ENCODE data around the gene COTL1.

DNA sequence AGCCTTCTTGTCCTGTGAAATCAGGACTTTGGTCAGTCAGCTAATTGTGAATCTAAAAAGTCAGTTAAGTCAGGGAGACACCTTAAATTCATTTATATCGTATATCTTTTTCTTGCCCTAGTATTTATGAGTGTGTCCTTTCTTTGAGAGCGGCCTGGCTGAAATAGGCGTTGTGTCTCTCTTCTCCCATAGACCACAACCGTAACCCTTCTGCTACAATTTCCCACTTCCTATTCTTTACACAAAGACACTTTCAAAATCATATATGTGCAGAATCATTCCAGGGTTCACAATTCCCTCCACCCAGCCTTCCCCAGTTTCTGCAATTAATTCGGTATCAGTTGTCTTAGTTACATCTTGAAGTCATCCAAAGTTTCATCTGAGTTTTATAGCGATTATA is 14.0 kb upstream of the COTL1 start:
- TF ChIP-seq MEIS1 (CRISPR knock-in tag; IDR thresholded peaks at IDR 0.05; ENCODE audit: borderline replicate concordance), result no peak
- TF ChIP-seq, protein P1, sequence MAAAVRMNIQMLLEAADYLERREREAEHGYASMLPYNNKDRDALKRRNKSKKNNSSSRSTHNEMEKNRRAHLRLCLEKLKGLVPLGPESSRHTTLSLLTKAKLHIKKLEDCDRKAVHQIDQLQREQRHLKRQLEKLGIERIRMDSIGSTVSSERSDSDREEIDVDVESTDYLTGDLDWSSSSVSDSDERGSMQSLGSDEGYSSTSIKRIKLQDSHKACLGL (CRISPR knock-in tag; IDR thresholded peaks at IDR 0.05), result no peak
- TF ChIP-seq ZBTB4 (CRISPR knock-in tag; IDR thresholded peaks at IDR 0.05; ENCODE audit: borderline replicate concordance), result no peak
- TF ChIP-seq, protein P2, sequence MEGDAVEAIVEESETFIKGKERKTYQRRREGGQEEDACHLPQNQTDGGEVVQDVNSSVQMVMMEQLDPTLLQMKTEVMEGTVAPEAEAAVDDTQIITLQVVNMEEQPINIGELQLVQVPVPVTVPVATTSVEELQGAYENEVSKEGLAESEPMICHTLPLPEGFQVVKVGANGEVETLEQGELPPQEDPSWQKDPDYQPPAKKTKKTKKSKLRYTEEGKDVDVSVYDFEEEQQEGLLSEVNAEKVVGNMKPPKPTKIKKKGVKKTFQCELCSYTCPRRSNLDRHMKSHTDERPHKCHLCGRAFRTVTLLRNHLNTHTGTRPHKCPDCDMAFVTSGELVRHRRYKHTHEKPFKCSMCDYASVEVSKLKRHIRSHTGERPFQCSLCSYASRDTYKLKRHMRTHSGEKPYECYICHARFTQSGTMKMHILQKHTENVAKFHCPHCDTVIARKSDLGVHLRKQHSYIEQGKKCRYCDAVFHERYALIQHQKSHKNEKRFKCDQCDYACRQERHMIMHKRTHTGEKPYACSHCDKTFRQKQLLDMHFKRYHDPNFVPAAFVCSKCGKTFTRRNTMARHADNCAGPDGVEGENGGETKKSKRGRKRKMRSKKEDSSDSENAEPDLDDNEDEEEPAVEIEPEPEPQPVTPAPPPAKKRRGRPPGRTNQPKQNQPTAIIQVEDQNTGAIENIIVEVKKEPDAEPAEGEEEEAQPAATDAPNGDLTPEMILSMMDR (CRISPR knock-in tag; IDR thresholded peaks at IDR 0.05), result no peak
- TF ChIP-seq BHLHE40 (IDR thresholded peaks at IDR 0.05; ENCODE audit: low read length), result no peak
- no peak for TF ChIP-seq ZNF562 (CRISPR knock-in tag; IDR thresholded peaks at IDR 0.05; ENCODE audit: borderline replicate concordance)
- no peak for TF ChIP-seq ZNF644 (CRISPR knock-in tag; IDR thresholded peaks at IDR 0.05; ENCODE audit: low read depth)
- no peak for TF ChIP-seq MAFF (IDR thresholded peaks at IDR 0.05; ENCODE audit: low read depth, low read length)
- TF ChIP-seq, protein P3, sequence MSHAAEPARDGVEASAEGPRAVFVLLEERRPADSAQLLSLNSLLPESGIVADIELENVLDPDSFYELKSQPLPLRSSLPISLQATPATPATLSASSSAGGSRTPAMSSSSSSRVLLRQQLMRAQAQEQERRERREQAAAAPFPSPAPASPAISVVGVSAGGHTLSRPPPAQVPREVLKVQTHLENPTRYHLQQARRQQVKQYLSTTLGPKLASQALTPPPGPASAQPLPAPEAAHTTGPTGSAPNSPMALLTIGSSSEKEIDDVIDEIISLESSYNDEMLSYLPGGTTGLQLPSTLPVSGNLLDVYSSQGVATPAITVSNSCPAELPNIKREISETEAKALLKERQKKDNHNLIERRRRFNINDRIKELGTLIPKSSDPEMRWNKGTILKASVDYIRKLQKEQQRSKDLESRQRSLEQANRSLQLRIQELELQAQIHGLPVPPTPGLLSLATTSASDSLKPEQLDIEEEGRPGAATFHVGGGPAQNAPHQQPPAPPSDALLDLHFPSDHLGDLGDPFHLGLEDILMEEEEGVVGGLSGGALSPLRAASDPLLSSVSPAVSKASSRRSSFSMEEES (CRISPR knock-in tag; IDR thresholded peaks at IDR 0.05), result no peak
- TF ChIP-seq HCFC1 (IDR thresholded peaks at IDR 0.05; ENCODE audit: low read depth, low read length), result no peak
- TF ChIP-seq, protein P4, sequence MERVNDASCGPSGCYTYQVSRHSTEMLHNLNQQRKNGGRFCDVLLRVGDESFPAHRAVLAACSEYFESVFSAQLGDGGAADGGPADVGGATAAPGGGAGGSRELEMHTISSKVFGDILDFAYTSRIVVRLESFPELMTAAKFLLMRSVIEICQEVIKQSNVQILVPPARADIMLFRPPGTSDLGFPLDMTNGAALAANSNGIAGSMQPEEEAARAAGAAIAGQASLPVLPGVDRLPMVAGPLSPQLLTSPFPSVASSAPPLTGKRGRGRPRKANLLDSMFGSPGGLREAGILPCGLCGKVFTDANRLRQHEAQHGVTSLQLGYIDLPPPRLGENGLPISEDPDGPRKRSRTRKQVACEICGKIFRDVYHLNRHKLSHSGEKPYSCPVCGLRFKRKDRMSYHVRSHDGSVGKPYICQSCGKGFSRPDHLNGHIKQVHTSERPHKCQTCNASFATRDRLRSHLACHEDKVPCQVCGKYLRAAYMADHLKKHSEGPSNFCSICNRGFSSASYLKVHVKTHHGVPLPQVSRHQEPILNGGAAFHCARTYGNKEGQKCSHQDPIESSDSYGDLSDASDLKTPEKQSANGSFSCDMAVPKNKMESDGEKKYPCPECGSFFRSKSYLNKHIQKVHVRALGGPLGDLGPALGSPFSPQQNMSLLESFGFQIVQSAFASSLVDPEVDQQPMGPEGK (CRISPR knock-in tag; IDR thresholded peaks at IDR 0.05), result no peak
